Activated T-cell treated with anti-CD3 and anti-CD28 coated beads, Interleukin-2, amount 50 U/mL, for 4 hours (primary cell): ENCODE measurements around the gene FADS6. TPM values are rescaled to one million over a fixed set of nuclear protein-coding genes. Genes with fewer than 3 reads are reported as not detected.
"Not testable (repeated sequence)": the region's sequence is repeated elsewhere in the genome, so short reads cannot be mapped to it uniquely, and the experiment has no call there.

Experiments used
- ATAC-seq, 2 donors: fragments of 200-7000 bp; cut with Tn5 transposase; one replicate each; pipeline ENCODE4 v1.10.0; 2021
- DNase-seq: peaks from one replicate; pipeline ENCODE4 v3.0.0-alpha.2; 2020
- H3K27me3 Mint-ChIP-seq: one replicate; pipeline ENCODE4 v1.8.0; 2021; ENCODE audit warnings: low read depth, mixed read lengths
- H3K36me3 Mint-ChIP-seq: one replicate; pipeline ENCODE4 v1.8.0; 2022; ENCODE audit warnings: mixed read lengths; ENCODE audit not compliant: insufficient read depth
- H3K4me1 Mint-ChIP-seq: one replicate; pipeline ENCODE4 v1.8.0; 2021; ENCODE audit warnings: low read depth, mixed read lengths
- H3K4me3 Mint-ChIP-seq: one replicate; pipeline ENCODE4 v1.8.0; 2021; ENCODE audit warnings: mild to moderate bottlenecking, moderate library complexity, mixed read lengths
- H3K9me3 Mint-ChIP-seq: one replicate; pipeline ENCODE4 v1.8.0; 2021; ENCODE audit warnings: mixed read lengths
- total RNA-seq, 3 donors: library from RNA; stranded (reverse); gene quantifications; one replicate each; pipeline ENCODE4 v1.2.1, GENCODE V29; 2021

FADS6 gene
- total RNA-seq, 3 donors from 2014 or later = not detected

GRCh38 chr17:74923538-74924249 lies 30.3 kb upstream of the FADS6 start:
- peak; percentile 70 for DNase-seq
- H3K4me3 Mint-ChIP-seq = peak overlapping the region; percentile 56

GRCh38 chr17:74922694-74923537 lies 29.5 kb upstream of the FADS6 start, which contains the start of gene USH1G:
Gene USH1G (minus strand): TSS chr17:74923255. CDS start chr17:74923073, 182 bp downstream.
- no peak for DNase-seq
- ATAC-seq = peak; percentile 27 to 44
- H3K27me3 Mint-ChIP-seq = peaks cover 73% of the 10 kb centered on the region
- no peaks in the 10 kb centered on the region for H3K36me3 Mint-ChIP-seq
- peaks cover 15% of the 10 kb centered on the region for H3K4me1 Mint-ChIP-seq
- peak within 1 kb of the TSS; percentile 56 for H3K4me3 Mint-ChIP-seq
- H3K9me3 Mint-ChIP-seq = no peaks in the 10 kb centered on the region

More at GRCh38 chr17:74923538-74924249, 30.3 kb upstream of the FADS6 start:
- no peaks in the 10 kb centered on the region for H3K36me3 Mint-ChIP-seq
- peaks cover 77% of the 10 kb centered on the region for H3K27me3 Mint-ChIP-seq
- peak; percentile 70 to 75 for ATAC-seq
- no peaks in the 10 kb centered on the region for H3K9me3 Mint-ChIP-seq
- peaks cover 15% of the 10 kb centered on the region for H3K4me1 Mint-ChIP-seq

DNA sequence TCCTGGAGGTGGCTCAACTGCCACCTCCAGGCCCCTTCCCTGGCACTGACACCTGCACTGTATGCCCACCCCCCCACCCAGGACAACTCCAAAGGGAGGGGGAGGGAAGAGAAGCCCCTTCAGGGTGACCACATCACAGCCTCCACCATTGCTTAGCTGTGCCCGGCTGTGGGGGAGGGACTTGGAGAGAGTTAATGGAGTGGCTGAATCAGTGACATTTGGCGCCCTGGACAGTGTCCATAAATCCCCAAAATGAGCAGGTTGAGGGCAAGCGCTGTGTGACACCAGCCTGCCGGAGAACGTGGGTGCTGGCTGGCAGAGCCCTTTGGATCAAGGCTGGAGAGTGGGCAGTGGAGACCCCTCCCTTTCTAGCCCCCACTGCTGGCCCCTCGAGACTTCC lies 28.7 kb upstream of the FADS6 start:
- H3K4me3 Mint-ChIP-seq = no peak overlapping the region
- H3K36me3 Mint-ChIP-seq = no peaks in the 10 kb centered on the region
- ATAC-seq (no peak), DNase-seq (no peak)
- peaks cover 71% of the 10 kb centered on the region for H3K27me3 Mint-ChIP-seq
- H3K4me1 Mint-ChIP-seq = peaks cover 15% of the 10 kb centered on the region
- H3K9me3 Mint-ChIP-seq = no peaks in the 10 kb centered on the region

DNA sequence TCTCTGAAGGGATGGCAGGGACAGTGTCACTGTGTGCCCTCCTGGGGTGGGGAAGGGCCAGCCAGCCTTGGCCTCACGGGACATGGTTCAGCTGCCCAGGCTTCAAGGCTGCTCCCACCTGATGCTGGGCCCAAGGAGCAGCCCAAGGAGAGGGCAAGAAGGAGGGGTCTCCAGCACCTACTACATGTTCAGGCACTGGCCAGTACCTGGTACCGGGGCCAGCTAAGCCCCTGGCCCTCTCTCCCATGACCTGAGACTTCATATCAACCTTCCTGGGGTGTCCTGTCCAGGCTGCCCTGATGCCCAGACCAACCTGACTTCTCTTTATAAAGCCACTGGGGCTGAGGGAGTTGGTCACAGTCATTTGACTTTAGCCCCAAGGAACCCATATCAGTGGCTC lies 28.3 kb upstream of the FADS6 start:
- ATAC-seq = no peak
- DNase-seq = no peak
- Mint-ChIP-seq H3K9me3 (no peaks in the 10 kb centered on the region), H3K4me3 (no peak overlapping the region), H3K27me3 (peaks cover 71% of the 10 kb centered on the region), H3K4me1 (peaks cover 15% of the 10 kb centered on the region), H3K36me3 (no peaks in the 10 kb centered on the region)

GRCh38 chr17:74921026-74921681 lies 27.7 kb upstream of the FADS6 start:
- Mint-ChIP-seq H3K4me3 (no peak overlapping the region), H3K9me3 (no peaks in the 10 kb centered on the region), H3K27me3 (peaks cover 68% of the 10 kb centered on the region), H3K36me3 (no peaks in the 10 kb centered on the region), H3K4me1 (peaks cover 15% of the 10 kb centered on the region)
- ATAC-seq (no peak), DNase-seq (no peak)

- Mint-ChIP-seq H3K4me1 (peaks cover 15% of the 10 kb centered on the region), H3K36me3 (no peaks in the 10 kb centered on the region), H3K4me3 (no peak overlapping the region), H3K9me3 (no peaks in the 10 kb centered on the region), H3K27me3 (peaks cover 64% of the 10 kb centered on the region)
- ATAC-seq (no peak), DNase-seq (no peak)
Observed at GRCh38 chr17:74920642-74921025, 27.2 kb upstream of the FADS6 start.

- no peak for ATAC-seq
- DNase-seq = no peak
- Mint-ChIP-seq H3K9me3 (no peaks in the 10 kb centered on the region), H3K4me3 (no peak overlapping the region), H3K4me1 (peaks cover 15% of the 10 kb centered on the region), H3K36me3 (no peaks in the 10 kb centered on the region), H3K27me3 (peaks cover 60% of the 10 kb centered on the region)
Observed at GRCh38 chr17:74920306-74920620, 26.8 kb upstream of the FADS6 start.

DNA sequence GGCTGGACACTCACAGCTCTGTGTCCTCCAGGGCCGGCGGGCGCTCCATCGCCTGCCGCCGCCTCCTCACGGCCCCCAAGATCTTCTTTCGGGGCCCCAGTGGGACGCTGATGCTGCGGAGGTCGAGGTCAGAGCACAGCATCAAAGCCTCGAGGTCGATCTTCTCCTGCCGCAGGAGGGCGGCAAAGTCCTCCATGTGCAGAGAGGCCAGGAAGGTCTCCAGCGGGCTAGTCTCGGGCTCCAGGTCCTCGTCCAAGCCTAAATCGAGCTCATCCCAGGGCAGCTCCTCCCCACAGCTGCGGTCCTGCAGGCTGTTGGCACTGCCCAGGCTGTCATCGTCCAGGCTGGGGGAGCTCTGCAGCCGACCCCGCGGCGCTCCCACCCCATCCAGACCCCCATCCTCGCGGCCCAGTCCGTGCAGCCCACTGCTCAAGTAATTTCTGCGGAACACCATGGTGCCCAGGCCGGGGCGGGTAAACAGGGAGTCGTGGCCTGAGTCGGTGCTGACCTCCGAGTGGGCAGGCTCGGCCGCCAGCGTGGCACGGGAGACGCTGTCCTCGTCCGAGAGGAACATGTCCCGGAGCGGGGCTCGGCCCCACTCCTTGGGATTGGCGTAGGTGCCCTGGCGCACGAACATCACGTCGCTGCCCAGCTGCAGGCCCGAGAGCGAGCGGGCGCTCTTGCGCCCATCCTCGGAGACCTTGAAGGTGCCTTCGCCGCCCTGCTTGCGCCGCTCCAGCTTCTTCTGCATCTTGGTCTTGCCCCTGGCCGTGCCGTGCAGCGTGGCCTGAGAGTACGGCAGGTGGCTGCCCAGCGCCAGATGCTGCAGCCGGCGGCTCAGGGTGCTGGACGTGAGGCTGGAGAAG lies 26.2 kb upstream of the FADS6 start:
- H3K36me3 Mint-ChIP-seq = no peaks in the 10 kb centered on the region
- ATAC-seq = no peak
- H3K4me1 Mint-ChIP-seq = peaks cover 13% of the 10 kb centered on the region
- no peak overlapping the region for H3K4me3 Mint-ChIP-seq
- H3K27me3 Mint-ChIP-seq = peaks cover 55% of the 10 kb centered on the region
- DNase-seq = no peak
- H3K9me3 Mint-ChIP-seq = no peaks in the 10 kb centered on the region

DNA sequence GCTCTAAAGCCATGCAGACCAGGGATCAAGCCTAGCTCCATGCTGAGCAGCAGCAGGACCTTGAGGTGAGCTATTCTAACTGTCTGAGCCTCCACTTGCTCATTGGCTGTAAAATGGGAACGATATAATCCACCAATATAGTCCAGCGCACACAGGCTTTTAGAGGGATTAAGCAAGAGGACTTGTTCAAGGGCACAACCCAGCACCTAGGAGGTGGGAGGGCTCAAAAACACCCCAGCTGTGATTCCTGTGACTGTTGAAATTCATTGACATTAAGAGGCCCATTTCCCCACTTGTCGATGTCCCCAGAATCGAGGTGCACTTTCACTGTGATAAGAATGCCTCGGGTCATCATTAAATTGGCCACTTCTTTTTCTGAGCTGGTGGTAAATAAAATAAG lies 25.5 kb upstream of the FADS6 start:
- Mint-ChIP-seq H3K36me3 (no peaks in the 10 kb centered on the region), H3K9me3 (no peaks in the 10 kb centered on the region), H3K4me1 (peaks cover 9% of the 10 kb centered on the region), H3K27me3 (peaks cover 50% of the 10 kb centered on the region), H3K4me3 (no peak overlapping the region)
- DNase-seq (no peak), ATAC-seq (no peak)

GRCh38 chr17:74917430-74917829 lies 24.0 kb upstream of the FADS6 start:
- Mint-ChIP-seq H3K9me3 (no peaks in the 10 kb centered on the region), H3K4me3 (no peak overlapping the region)

GRCh38 chr17:74916851-74917199 lies 23.4 kb upstream of the FADS6 start:
- Mint-ChIP-seq H3K4me3 (no peak overlapping the region), H3K4me1 (no peaks in the 10 kb centered on the region), H3K36me3 (no peaks in the 10 kb centered on the region), H3K27me3 (peaks cover 36% of the 10 kb centered on the region), H3K9me3 (no peaks in the 10 kb centered on the region)
- ATAC-seq (no peak), DNase-seq (no peak)

More at GRCh38 chr17:74917430-74917829, 24.0 kb upstream of the FADS6 start:
- DNase-seq = no peak
- peaks cover 40% of the 10 kb centered on the region for H3K27me3 Mint-ChIP-seq
- no peak for ATAC-seq
- H3K4me1 Mint-ChIP-seq = peaks cover under 1% of the 10 kb centered on the region
- H3K36me3 Mint-ChIP-seq = no peaks in the 10 kb centered on the region

- Mint-ChIP-seq H3K27me3 (peaks cover 31% of the 10 kb centered on the region), H3K36me3 (no peaks in the 10 kb centered on the region), H3K4me3 (no peak overlapping the region), H3K4me1 (no peaks in the 10 kb centered on the region), H3K9me3 (no peaks in the 10 kb centered on the region)
- ATAC-seq = no peak
- no peak for DNase-seq
Observed at GRCh38 chr17:74916136-74916850, 22.9 kb upstream of the FADS6 start.

- not testable (repeated sequence) for ATAC-seq, H3K9me3 Mint-ChIP-seq, H3K36me3 Mint-ChIP-seq, DNase-seq, H3K27me3 Mint-ChIP-seq, H3K4me3 Mint-ChIP-seq, H3K4me1 Mint-ChIP-seq
Observed at GRCh38 chr17:74911423-74911822, 18.0 kb upstream of the FADS6 start.
